GM19372 (cell line): ENCODE results near the gene CNTNAP2.

Experiments
- ATAC-seq: cut with Tn5 transposase; IDR thresholded peaks from one replicate; pipeline ENCODE4 v1.9.1; 2021; ENCODE audit warnings: mild to moderate bottlenecking, low read depth, moderate library complexity; ENCODE audit not compliant: unreplicated experiment

CNTNAP2 gene

GRCh38 chr7:148374396-148375259 lies 2258.0 kb downstream of the CNTNAP2 start:
- ATAC-seq, result no peak

GRCh38 chr7:148379677-148380076 lies 2263.1 kb downstream of the CNTNAP2 start:
- no peak for ATAC-seq

- ATAC-seq, result no peak
These were observed 2264.2 kb downstream of the CNTNAP2 start for GRCh38 chr7:148380596-148381419.

- no peak for ATAC-seq
These were observed 2266.0 kb downstream of the CNTNAP2 start for GRCh38 chr7:148382596-148382995.

GRCh38 chr7:148383651-148384050 lies 2267.1 kb downstream of the CNTNAP2 start:
- no peak for ATAC-seq

- ATAC-seq, result no peak
These were observed 2268.5 kb downstream of the CNTNAP2 start for GRCh38 chr7:148385009-148385682.

DNA sequence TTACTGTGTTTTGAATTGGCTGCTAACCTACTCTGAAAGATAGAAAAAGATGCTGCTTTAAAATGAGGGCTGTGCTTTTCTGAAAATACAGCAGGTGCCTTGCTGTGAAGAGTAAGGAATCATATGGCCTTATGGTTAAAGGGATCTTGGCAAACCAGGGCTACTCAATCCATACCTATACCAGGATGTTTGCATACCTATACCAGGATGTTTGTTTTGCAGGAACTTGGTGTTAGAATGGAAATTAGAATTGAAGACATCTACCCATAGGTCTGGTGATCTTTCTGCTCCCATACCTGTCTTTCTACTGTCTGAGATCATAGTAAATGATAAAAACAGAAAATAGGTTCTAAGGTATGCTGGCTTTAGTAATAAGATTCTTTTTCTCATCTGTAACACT lies 2273.8 kb downstream of the CNTNAP2 start:
- no peak for ATAC-seq

- ATAC-seq, result no peak
These were observed 2275.0 kb downstream of the CNTNAP2 start for GRCh38 chr7:148391591-148391990.

- no peak for ATAC-seq
These were observed 2278.0 kb downstream of the CNTNAP2 start for GRCh38 chr7:148394582-148394981.

DNA sequence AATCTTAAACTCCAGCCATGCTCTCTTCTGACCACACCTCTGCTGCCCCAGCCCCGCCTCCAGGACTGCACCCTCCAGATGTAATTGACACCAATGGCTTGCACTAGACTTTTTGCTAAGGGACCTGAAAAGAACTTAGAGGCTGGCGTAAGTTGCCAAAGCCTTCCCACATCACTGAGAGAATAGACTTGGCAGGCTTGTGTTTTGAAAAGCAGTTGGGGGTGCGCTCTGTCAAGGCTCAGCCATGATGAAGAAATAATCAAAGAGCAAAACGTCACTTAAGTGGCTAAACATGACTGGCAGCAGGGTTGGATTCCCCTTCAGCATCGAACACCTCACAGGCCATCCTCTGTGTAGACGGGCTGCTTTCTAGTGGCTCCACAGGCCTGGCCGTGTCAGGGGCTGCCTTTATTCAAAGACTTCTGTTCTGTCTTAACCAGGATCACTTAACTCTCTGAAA lies 2278.8 kb downstream of the CNTNAP2 start:
- no peak for ATAC-seq

DNA sequence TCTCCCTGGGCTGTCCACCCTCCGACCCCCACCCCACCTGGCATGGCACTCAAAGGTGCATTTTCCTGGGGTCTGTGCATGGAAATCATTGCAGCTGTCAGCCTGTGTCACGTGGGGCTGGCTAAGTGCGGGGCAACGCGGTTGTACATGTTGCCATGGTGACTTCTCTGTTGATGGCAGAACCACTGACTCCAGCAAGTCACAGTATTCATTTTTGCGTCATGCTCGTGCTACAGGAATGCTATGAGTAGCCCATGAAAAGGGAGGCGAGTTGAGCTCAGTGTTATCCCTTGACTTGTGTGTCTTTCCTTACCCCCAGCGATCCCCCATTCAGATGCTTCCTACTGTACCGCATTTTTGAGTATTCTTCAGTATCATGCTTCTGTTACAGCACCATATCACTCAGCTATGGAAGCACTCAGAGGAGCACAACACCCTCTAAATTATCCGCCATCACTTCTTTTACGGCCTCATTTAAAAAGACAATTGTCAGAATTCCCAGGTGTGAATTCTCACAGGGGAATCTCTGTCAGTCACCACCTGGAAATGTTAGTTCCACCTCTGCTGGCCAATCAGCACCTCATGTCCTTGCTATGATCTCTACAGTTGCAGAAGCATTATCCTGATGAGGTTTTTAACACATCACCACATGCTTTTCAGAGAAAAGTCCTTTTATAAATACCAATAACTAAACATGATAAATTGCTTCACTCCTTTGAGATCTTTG lies 2279.6 kb downstream of the CNTNAP2 start:
- ATAC-seq, result no peak

GRCh38 chr7:148397056-148397455 lies 2280.5 kb downstream of the CNTNAP2 start:
- no peak for ATAC-seq

GRCh38 chr7:148397551-148397950 lies 2280.9 kb downstream of the CNTNAP2 start:
- no peak for ATAC-seq

- peak; percentile 44 for ATAC-seq
These were observed 2281.4 kb downstream of the CNTNAP2 start for GRCh38 chr7:148397985-148398384.

DNA sequence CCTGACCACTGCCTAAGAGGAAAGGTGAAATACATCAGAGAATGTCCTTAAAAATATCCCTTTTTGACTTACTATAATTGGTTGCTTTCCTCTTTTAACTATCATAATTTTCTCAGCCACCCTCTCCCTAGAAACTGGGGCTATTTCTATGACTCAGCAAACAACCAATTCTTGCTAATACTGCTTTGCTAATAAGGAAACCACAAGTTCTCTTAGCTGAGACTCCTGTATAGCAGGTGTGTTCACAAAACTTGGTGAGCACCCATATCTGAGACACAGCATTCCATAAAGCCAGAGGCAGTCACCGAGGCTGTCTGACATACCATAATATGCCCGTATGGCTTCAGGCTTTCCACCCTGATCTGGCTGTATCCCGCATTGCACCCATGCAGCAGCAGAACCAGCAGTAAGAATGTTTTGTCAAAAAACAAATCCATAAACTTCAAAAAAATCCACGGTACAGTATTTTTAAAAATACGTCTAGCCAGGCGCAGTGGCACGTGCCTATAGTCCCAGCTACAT lies 2282.3 kb downstream of the CNTNAP2 start:
- peak; percentile 81 for ATAC-seq

GRCh38 chr7:148400101-148400500 lies 2283.5 kb downstream of the CNTNAP2 start:
- no peak for ATAC-seq

DNA sequence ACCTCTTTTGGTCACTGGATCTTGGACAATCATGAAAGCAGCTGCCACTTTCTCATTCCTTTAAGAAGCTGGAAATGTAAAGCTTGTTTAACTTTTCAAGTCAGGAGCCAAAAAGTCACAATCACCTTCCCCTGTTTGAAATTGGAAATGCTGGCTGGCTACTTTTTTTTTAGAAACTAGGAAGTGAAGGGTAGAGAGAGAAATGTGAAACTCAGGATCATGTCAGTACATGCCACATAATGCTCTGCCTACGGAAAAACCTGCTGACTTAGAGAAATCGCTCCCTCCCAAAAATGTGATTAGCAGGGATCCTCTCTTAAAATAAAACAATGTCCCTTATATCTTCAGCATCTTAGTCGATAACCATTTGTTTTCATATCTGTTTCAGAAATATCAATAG lies 2285.6 kb downstream of the CNTNAP2 start:
- no peak for ATAC-seq

DNA sequence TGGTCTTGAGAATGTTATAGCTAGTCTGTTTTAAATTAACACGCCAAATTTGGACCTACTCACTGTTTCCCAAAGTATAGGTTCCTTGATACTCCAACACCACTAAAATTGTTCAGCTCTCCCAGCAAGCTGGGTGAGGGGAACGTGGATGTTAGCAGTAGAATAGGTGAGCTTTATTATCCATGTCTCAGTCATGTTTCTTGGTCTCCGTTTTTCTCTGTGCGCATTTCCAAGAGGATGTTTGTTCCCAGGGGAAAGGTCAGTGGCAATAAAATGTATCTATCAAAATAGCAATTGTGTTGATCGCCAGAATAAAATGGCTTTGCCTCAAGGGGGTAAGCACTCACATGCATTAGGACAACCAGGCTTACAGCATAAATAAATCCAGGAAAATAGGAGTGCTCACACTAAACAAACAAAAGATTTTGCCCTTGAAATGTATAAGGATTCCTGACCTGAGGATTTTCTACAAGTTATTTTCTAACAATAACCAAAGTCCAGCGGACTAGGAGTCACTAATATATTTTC lies 2286.9 kb downstream of the CNTNAP2 start:
- ATAC-seq, result no peak

DNA sequence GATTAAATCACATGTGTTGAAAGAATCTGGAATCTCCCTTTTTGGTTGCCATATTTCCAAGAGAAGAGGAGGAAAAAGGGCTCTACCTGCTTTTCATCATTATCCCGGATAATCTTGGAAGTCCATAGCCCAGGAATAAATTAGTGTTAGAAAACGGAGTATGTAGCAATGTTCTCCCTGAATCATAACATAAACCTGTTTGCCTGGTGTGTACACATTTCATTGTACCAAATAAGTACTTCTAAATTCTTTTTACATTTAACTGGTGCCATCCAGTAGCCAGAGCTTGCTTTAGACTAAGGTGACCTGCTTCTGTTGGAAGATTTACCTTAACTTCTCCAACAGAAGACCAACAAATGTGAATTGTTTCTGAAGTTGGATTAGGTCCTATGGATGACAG lies 2291.7 kb downstream of the CNTNAP2 start:
- no peak for ATAC-seq

GRCh38 chr7:148410905-148411304 lies 2294.3 kb downstream of the CNTNAP2 start:
- ATAC-seq, result no peak
